Nephron (organoid): Measurements from ENCODE around the gene TRAPPC11.
"Not testable (repeated sequence)": the region's sequence is repeated elsewhere in the genome, so short reads cannot be mapped to it uniquely, and the experiment has no call there.

ENCODE experiments used
- H3K27ac Mint-ChIP-seq, 3 experiments: 2 replicates each; pipeline ENCODE4 v1.8.0; 2020; ENCODE audit warnings: mixed read lengths in 3 of 3, mild to moderate bottlenecking in 2 of 3, moderate library complexity in 1 of 3
- H3K27me3 Mint-ChIP-seq: 2 replicates; pipeline ENCODE4 v1.8.0; 2021; ENCODE audit warnings: low read depth, mild to moderate bottlenecking, moderate library complexity, mixed read lengths
- H3K36me3 Mint-ChIP-seq: 2 replicates; pipeline ENCODE4 v1.8.0; 2020; ENCODE audit warnings: low read depth, mixed read lengths
- H3K4me1 Mint-ChIP-seq: 2 replicates; pipeline ENCODE4 v1.8.0; 2020; ENCODE audit warnings: mixed read lengths
- H3K4me3 Mint-ChIP-seq, 3 experiments: 2 replicates each; pipeline ENCODE4 v1.8.0; 2020; ENCODE audit warnings: mild to moderate bottlenecking in 3 of 3, mixed read lengths in 3 of 3, moderate library complexity in 2 of 3
- H3K9me3 Mint-ChIP-seq: 2 replicates; pipeline ENCODE4 v1.8.0; 2020; ENCODE audit warnings: mixed read lengths
- TF ChIP-seq, protein P1 (sequence below), 3 experiments: fragments of 200-600 bp; sonication (generic); IDR thresholded peaks; one replicate each; pipeline ENCODE4 v1.5.0; 2021; ENCODE audit warnings: antibody characterized with exemption in 3 of 3; ENCODE audit not compliant: unreplicated experiment in 3 of 3

TRAPPC11 gene

DNA sequence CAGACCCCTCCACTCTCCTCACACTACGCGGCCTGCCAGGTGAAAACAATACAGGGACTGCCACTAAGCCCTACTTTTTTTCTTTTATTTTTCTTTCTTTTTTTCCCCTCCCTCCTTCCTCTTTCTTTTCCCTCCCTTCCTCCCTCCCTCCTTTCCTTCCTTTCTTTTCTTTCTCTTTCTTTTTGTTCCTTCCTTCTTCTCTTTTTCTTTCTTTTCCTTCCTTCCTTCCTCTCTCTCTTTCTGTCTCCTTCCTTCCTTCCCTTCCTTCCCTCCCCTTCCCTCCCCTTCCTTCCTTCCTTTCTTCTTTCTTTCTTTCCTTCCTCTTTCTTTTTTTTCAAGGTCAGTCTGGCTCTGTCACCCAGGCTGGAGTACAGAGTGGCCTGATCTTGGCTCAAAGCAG lies 42.0 kb upstream of the TRAPPC11 start:
- H3K36me3 Mint-ChIP-seq, result no peaks in the 10 kb centered on the region
- H3K4me3 Mint-ChIP-seq, result no peak overlapping the region
- peaks cover 22% of the 10 kb centered on the region for H3K4me1 Mint-ChIP-seq
- H3K27me3 Mint-ChIP-seq, result peaks cover 9% of the 10 kb centered on the region
- TF ChIP-seq, protein P1, sequence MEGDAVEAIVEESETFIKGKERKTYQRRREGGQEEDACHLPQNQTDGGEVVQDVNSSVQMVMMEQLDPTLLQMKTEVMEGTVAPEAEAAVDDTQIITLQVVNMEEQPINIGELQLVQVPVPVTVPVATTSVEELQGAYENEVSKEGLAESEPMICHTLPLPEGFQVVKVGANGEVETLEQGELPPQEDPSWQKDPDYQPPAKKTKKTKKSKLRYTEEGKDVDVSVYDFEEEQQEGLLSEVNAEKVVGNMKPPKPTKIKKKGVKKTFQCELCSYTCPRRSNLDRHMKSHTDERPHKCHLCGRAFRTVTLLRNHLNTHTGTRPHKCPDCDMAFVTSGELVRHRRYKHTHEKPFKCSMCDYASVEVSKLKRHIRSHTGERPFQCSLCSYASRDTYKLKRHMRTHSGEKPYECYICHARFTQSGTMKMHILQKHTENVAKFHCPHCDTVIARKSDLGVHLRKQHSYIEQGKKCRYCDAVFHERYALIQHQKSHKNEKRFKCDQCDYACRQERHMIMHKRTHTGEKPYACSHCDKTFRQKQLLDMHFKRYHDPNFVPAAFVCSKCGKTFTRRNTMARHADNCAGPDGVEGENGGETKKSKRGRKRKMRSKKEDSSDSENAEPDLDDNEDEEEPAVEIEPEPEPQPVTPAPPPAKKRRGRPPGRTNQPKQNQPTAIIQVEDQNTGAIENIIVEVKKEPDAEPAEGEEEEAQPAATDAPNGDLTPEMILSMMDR (IDR thresholded peaks at IDR 0.05; ENCODE audit: unreplicated experiment in 3 of 3), result no peak
- no peaks in the 10 kb centered on the region for H3K9me3 Mint-ChIP-seq
- H3K27ac Mint-ChIP-seq, result no peak overlapping the region

DNA sequence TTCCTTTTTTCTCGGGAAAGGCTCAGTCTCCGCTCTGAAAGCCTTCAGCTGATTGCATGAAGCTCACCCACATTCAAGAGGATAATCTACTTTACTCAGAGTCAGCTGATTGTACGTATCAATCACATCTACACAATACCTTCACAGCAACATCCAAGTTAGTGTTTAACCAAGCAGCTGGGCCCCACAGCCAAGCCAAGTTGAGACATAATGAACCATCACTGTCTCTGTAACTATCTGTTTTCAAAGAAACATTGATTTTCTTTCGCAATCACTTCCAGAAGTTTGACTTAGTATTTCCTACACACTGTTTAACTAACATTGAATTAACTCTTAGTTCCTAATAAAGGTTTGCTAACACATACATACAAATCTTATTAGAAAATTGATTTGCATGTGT lies 40.4 kb upstream of the TRAPPC11 start:
- TF ChIP-seq, protein P1 (IDR thresholded peaks at IDR 0.05; ENCODE audit: unreplicated experiment in 3 of 3), result no peak
- Mint-ChIP-seq H3K27me3 (peaks cover 4% of the 10 kb centered on the region), H3K27ac (peak overlapping the region; percentile 65 to 82 (median 66)), H3K4me3 (no peak overlapping the region), H3K4me1 (peaks cover 22% of the 10 kb centered on the region), H3K36me3 (no peaks in the 10 kb centered on the region), H3K9me3 (no peaks in the 10 kb centered on the region)

DNA sequence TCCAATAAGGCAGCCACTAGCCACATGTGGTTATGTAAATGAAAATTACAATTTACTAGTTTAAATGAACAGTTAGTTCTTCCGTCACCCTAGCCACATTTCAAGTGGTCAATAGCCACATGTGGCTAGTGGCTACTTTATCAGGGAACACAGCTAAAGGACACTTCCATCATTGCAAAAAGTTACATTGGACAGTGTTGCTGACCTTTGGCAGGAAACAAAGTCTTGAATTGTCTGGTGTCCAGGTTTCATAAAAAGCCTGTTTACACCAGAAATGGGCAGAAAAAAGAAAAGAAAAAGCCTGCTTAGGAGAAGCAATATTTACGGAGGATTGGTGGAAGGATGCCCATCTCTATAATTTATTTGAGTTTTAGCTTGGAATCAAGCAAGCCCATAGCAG lies 38.7 kb upstream of the TRAPPC11 start:
- Mint-ChIP-seq H3K4me1 (peaks cover 22% of the 10 kb centered on the region), H3K36me3 (no peaks in the 10 kb centered on the region), H3K9me3 (no peaks in the 10 kb centered on the region), H3K4me3 (no peak overlapping the region), H3K27me3 (peaks cover 4% of the 10 kb centered on the region), H3K27ac (peak overlapping the region in 2 of 3 experiments; percentile 22 to 64)
- TF ChIP-seq, protein P1 (IDR thresholded peaks at IDR 0.05; ENCODE audit: unreplicated experiment in 3 of 3), result no peak

DNA sequence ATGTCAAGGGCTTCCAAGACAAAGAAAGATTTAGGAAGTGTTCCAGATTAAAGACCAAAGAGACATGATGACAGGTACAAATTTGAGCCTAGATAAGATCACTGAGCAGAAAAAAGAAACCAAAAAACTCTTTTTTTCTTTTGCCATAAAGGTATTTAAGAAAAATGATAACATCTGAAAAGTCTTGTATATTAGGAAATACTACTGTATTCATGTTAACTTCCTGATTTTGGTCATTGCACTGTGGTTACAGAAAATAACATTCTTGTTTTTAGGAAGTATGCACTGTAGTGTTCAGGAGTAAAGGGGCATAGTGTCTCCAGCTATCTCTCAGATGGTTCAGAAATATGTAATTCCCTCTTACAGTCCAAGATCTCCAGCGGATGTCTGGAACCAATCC lies 37.2 kb upstream of the TRAPPC11 start:
- TF ChIP-seq, protein P1 (IDR thresholded peaks at IDR 0.05; ENCODE audit: unreplicated experiment in 3 of 3), result no peak
- Mint-ChIP-seq H3K4me1 (peaks cover 22% of the 10 kb centered on the region), H3K4me3 (no peak overlapping the region), H3K9me3 (no peaks in the 10 kb centered on the region), H3K27ac (no peak overlapping the region), H3K36me3 (no peaks in the 10 kb centered on the region), H3K27me3 (no peaks in the 10 kb centered on the region)

DNA sequence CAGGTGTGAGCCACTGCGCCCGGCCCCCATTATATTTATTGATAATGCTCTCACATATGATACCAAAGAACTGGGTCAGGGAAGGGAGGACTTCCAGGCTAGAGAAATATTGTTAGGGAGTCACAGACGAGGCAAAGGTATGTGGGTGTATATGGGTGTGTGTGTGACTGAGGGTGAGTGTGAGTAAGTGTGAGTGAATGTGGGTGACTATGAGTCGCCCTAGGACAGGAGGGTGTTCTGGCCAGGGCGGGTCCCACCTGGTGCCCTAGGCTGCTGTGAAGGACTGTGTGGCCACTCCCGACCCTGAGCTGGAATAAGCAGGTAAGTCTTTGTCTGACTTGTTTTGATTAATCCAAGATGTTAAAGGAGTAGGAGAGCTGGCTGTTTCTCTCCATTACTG lies 34.5 kb upstream of the TRAPPC11 start:
- Mint-ChIP-seq H3K27ac (peak overlapping the region in 1 of 3 experiments; percentile 10), H3K4me1 (peaks cover 21% of the 10 kb centered on the region)
- TF ChIP-seq, protein P1 (IDR thresholded peaks at IDR 0.05; ENCODE audit: unreplicated experiment in 3 of 3), result no peak

DNA sequence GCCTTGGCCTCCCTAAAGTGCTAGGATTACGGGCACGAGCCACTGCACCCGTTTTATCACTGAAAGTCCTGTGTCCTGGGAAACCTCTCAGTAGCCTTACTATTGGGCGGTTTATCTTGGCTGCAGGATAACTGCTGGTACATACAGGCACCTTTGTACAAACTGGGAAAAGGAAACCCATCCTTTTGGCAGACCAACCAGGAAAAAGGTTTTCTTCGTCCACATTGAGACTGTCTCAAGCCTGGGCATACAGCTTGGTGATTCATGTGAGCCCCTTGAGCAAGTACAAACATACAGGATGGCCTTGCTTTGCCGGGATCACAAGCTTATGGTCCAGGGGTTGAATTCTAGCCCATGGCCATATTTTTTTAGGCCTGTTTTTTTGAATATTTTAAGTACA lies 32.9 kb upstream of the TRAPPC11 start:
- Mint-ChIP-seq H3K27ac (no peak overlapping the region), H3K9me3 (no peaks in the 10 kb centered on the region), H3K36me3 (no peaks in the 10 kb centered on the region), H3K27me3 (no peaks in the 10 kb centered on the region), H3K4me1 (peaks cover 12% of the 10 kb centered on the region), H3K4me3 (no peak overlapping the region)
- TF ChIP-seq, protein P1 (IDR thresholded peaks at IDR 0.05; ENCODE audit: unreplicated experiment in 3 of 3), result no peak

More for the DNA sequence above, 34.5 kb upstream of the TRAPPC11 start:
- H3K36me3 Mint-ChIP-seq, result no peaks in the 10 kb centered on the region
- no peak overlapping the region for H3K4me3 Mint-ChIP-seq
- no peaks in the 10 kb centered on the region for H3K27me3 Mint-ChIP-seq
- no peaks in the 10 kb centered on the region for H3K9me3 Mint-ChIP-seq

DNA sequence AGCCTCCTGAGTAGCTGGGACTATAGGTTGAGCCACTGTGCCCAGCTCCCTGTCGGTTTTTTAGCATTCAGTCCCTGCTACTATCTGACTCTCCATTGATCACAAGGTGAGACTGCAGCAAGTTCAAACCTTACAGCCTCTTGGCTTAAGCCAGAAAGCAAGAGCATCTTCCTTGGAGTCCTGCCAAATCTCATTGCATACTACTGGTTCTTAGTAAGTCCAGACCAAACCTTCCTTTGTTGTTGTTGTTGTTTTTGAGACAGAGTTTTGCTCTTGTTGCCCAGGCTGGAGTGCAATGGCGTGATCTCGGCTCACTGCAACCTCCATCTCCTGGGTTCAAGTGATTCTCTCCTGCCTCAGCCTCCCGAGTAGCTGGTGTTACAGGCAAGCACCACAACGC lies 31.8 kb upstream of the TRAPPC11 start:
- not testable (repeated sequence) for H3K27ac Mint-ChIP-seq, H3K9me3 Mint-ChIP-seq, H3K27me3 Mint-ChIP-seq, H3K36me3 Mint-ChIP-seq, H3K4me3 Mint-ChIP-seq
- peaks cover 12% of the 10 kb centered on the region for H3K4me1 Mint-ChIP-seq
